GM18526 (cell line): ENCODE results near the gene PLK4.

Experiments
- POLR2A ChIP-seq: IDR thresholded peaks from 3 replicates; pipeline ENCODE4 v1.6.1; 2011; ENCODE audit not compliant: insufficient read length; ENCODE audit errors: extremely low read depth

Gene PLK4

GRCh38 chr4:127875791-127876190 is 4.9 kb upstream of the PLK4 start:
- TF ChIP-seq POLR2A: no peak

- no peak for TF ChIP-seq POLR2A
These were observed 821 bp downstream of the PLK4 start for GRCh38 chr4:127881563-127881864.

- TF ChIP-seq POLR2A: no peak
These were observed 7.9 kb downstream of the PLK4 start for GRCh38 chr4:127888559-127888958.

GRCh38 chr4:127889903-127890302 is 9.2 kb downstream of the PLK4 start:
- no peak for TF ChIP-seq POLR2A

GRCh38 chr4:127896069-127896468 is 15.4 kb downstream of the PLK4 start:
- TF ChIP-seq POLR2A: no peak

GRCh38 chr4:127896528-127896927 is 15.8 kb downstream of the PLK4 start:
- TF ChIP-seq POLR2A: no peak

GRCh38 chr4:127905029-127905428 is 24.3 kb downstream of the PLK4 start:
- TF ChIP-seq POLR2A: no peak

- no peak for TF ChIP-seq POLR2A
These were observed 35.8 kb downstream of the PLK4 start for GRCh38 chr4:127916512-127916911.

- TF ChIP-seq POLR2A: no peak
These were observed 36.5 kb downstream of the PLK4 start for GRCh38 chr4:127917151-127917550.

- no peak for TF ChIP-seq POLR2A
These were observed 39.8 kb downstream of the PLK4 start for GRCh38 chr4:127920521-127920920.

GRCh38 chr4:127922226-127922625 is 41.5 kb downstream of the PLK4 start:
- TF ChIP-seq POLR2A: no peak

- TF ChIP-seq POLR2A: no peak
These were observed 49.5 kb downstream of the PLK4 start for GRCh38 chr4:127930175-127930574.

- TF ChIP-seq POLR2A: no peak
These were observed 56.3 kb downstream of the PLK4 start for GRCh38 chr4:127936974-127937373.
